Activated CD8-positive, alpha-beta memory T cell treated with anti-CD3 and anti-CD28 coated beads, Interleukin-2, amount 50 U/mL, for 48 hours (primary cell): ENCODE measurements around the gene EGFLAM.
"Not testable (repeated sequence)": the region's sequence is repeated elsewhere in the genome, so short reads cannot be mapped to it uniquely, and the experiment has no call there.

Source experiments
- DNase-seq: peaks from one replicate; pipeline ENCODE4 v3.0.0-alpha.2; 2020

The EGFLAM gene

DNA sequence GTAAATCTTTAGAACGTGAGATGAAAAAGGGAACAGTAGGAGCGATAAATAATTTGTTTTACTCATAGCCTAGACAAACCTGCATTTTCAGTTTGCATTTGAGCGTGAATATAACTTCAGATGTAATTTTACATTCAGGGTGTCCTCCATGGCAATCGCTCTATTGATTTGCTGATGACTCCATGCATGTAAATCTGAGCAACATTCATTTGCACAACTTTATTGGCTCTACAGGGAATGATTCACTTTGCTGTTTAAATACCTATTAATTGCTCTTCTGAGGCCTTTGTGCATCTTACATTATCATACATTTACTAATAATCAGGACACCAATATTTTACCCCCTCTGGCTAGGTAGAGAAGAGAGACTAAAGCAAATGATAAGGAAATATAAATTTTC lies 122.2 kb downstream of the EGFLAM start:
- DNase-seq: no peak

- no peak for DNase-seq
Measured at GRCh38 chr5:38381361-38381760, 123.0 kb downstream of the EGFLAM start.

DNA sequence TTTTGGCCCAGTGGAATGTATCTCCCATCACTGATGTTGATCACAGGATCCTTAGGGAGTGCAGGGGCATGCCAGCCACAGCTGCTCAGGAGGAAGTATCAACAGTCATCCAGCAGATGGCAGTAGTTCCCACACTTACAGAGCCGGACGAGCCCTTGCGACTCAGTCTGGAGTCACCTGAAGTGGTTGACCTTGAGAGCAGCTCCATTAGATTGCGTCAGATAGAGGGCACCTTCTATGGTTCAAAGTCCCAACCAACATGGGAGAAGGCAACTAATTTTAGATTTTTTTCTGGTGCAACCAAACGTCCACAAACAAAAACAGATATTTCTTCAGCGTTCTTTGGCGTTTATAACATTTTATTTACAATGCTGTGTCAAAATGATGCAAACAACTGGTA lies 124.5 kb downstream of the EGFLAM start:
- DNase-seq: peak; percentile 68

- no peak for DNase-seq
Measured at GRCh38 chr5:38383701-38384100, 125.3 kb downstream of the EGFLAM start.

- DNase-seq: no peak
Measured at GRCh38 chr5:38384396-38384795, 126.0 kb downstream of the EGFLAM start.

DNA sequence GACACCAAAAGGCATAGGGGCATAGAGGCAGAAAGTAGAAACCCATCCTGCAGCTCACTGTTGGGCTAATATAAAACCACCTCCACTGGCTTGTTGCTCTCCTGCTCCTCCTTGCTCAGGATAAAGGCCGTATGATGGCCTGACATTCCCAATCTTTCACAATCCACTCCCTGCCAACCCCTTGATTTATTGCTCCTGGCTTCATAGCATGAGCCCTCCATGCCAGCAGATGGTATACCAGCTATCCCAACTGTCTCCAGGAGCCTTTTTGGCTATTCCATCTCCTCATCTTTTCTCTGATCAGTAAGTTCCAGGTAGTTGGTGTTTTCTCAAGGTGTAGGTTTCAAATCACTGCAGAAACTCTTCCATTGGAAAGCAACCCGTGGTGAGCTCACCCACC lies 128.8 kb downstream of the EGFLAM start:
- no peak for DNase-seq

GRCh38 chr5:38393636-38394035 lies 135.3 kb downstream of the EGFLAM start:
- DNase-seq: no peak

- DNase-seq: no peak
Measured at GRCh38 chr5:38396766-38397165, 138.4 kb downstream of the EGFLAM start.

DNA sequence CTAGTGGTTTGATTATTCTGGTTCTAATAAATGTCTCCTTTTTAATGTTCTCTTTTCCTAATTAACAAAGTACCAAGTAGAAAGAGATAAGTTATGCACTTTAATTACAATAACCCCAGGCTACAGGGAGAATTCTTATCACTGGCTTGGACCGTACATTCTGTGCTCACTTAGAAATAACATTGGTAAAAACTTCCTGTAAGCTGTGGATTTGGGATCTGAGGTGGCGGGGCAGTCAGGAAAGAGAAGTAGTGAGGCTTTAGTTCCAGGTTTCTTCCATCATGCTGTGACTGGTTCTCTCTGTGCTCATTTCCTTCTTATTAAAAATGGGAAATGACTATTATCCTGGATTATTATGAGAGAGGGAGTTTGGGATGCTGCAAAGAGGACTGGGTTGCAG lies 142.0 kb downstream of the EGFLAM start:
- no peak for DNase-seq

- DNase-seq: no peak
Measured at GRCh38 chr5:38401145-38401544, 142.8 kb downstream of the EGFLAM start.

DNA sequence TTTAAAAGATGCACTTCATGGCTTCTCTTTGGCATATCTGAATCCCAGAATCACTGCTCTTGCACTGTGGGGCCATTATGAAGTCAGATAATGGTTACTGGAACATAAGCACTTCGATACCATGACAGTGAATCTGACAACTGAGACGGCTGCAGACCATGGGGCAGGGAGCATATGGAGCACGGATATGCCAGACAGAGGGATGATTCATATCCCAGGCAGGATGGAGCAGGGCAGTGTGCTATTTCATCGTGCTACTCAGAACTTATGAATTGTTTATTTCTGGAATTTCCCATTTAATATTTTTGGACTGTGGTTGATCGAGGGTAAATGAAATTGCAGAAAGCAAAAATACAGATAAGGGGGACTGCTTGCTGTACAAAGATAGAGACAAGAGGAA lies 145.0 kb downstream of the EGFLAM start:
- no peak for DNase-seq

DNA sequence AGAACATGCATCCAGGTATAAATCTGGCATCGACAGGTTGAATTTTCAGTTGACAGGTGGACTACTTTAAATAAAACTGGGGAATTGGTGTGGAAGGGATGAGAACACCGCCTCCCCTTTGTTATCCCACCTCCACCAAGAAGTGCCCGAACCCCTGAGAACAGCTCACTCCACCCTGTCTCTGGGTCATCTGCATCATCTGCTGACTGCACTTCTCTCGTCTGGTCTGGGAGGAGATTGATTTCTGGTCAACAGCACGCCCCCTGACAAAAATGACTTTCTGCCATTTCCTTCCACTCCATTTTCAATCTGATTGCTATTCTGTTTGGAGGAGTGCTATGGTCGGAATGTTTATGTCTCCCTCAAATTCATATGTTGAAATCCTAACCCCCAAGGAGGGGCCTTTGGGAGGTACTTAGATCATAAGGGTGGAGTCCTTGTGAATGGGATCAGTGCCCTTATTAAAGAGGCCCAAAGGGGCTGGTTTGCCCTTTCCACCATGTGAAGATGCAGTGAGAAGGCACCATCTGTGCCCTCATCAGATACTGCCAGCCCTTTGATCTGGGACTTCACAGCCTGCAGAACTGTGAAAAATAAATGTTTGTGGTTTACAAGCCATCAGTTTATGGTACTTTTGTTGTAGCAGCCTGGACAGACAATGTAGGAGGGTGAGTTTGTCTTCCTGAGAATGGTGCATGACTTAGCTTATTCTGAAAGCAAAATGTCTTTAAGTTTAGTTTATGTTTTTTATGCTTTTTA lies 145.7 kb downstream of the EGFLAM start:
- DNase-seq: no peak

GRCh38 chr5:38404667-38405276 lies 146.4 kb downstream of the EGFLAM start:
- DNase-seq: no peak

GRCh38 chr5:38408446-38409198 lies 150.3 kb downstream of the EGFLAM start:
- DNase-seq: no peak

DNA sequence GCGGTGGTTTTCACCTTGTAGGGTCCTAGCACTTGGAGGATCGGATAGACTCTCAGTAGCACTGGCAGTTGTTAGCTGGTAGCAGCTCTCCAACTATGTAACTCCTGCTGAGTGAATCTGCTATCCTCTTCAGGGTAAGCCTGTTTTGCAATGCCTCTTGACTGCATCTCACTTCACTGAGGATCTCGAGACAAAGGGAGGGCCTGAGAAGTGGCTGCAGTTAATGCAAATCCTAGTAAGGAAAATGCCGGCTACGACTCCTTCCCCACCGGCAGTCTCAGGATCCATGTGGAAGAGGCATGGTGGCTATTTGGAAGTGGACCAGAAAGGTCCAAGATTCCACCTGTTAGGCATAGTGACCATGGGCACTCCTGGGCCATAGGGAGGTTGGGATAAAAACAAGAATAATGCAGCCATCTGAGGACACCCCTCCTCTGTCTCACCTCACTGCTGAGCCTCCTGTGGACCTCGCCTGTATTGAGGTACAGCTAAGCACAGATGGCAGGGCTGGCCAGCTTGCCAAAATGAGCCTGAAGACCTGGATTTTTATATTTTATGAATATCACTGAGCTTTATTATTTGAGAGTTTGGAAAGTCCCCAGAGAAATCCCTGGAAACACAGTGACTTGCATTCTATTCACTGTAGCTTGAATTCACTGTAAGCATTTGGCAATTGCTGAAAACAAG lies 152.1 kb downstream of the EGFLAM start:
- DNase-seq: no peak

GRCh38 chr5:38413696-38414095 lies 155.3 kb downstream of the EGFLAM start:
- DNase-seq: no peak

DNA sequence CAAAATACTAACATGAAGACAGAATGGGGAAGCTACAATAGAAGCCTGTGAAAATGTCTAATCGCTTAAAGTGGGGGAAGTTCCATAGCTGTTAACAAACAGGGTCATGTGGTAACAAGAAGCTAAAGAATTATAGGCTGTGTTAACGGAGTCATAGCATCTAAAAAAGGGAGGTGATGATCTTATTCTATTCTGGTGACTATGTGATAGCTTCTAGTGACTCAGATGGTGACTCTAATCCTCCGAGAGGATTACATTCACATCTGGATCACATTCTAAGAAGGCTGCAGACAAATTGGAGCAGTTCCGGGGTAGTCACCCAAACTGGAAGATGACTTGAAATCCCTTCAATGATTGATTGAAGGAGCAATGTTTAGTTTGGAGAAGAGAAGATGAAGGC lies 156.0 kb downstream of the EGFLAM start:
- no peak for DNase-seq

- not testable (repeated sequence) for DNase-seq
Measured at GRCh38 chr5:38415772-38416171, 157.4 kb downstream of the EGFLAM start.

DNA sequence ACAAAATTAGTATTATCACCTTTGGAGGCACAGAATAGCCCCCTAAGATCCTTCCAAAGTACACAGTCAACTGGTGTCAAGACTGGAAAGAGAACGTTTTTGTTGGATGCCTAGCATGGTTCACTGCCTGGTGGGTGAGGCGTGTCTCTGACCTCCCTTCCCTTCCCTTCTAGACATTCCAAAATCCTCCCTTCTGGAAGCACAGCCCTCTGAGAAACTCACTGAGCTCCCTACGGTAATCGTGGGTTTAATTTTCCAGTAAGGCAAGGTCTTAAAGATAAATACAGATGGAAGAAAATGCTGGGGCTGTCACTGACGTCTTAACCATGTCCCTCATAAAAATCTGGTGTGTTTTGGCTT lies 159.3 kb downstream of the EGFLAM start:
- no peak for DNase-seq

GRCh38 chr5:38420246-38420645 lies 161.9 kb downstream of the EGFLAM start:
- no peak for DNase-seq

GRCh38 chr5:38420691-38421390 lies 162.5 kb downstream of the EGFLAM start:
- no peak for DNase-seq

- no peak for DNase-seq
Measured at GRCh38 chr5:38422622-38423021, 164.3 kb downstream of the EGFLAM start.
